IMR-90 (cell line): ENCODE results near the gene AGAP2. TPM values are rescaled to one million over a fixed set of nuclear protein-coding genes. Genes with fewer than 3 reads are reported as not detected.

Experiments used
- ATAC-seq: fragments of 200-7000 bp; cut with Tn5 transposase; 2 replicates; pipeline ENCODE4 v1.9.1; 2020; ENCODE audit warnings: low read depth, mild to moderate bottlenecking, moderate library complexity
- BruUV-seq: library from RNA; stranded (reverse); fragments of 400-500 nt; replicated peaks from 2 replicates; lab custom pipeline; 2021; lab: Mats Ljungman, UMichigan
- CTCF ChIA-PET: fragments of 300-600 bp; formaldehyde crosslinking; extraction: SDS; loops from one replicate; lab custom pipeline; 2021; ENCODE audit warnings: antibody characterized with exemption; lab: Yijun Ruan, JAX
- POLR2A ChIA-PET: fragments of 300-600 bp; sonication (Branson Sonifier 250); formaldehyde crosslinking; loops from one replicate; lab custom pipeline; 2022; ENCODE audit warnings: antibody characterized with exemption; ENCODE audit not compliant: unreplicated experiment; lab: Charles Lee
- DNase-seq: peaks from one replicate; pipeline ENCODE4 v3.0.0; 2013
- H2AFZ ChIP-seq: replicated peaks from 2 replicates; pipeline ENCODE3; 2013; ENCODE audit warnings: low read length, mild to moderate bottlenecking; ENCODE audit not compliant: poor library complexity
- H2AK5ac ChIP-seq: 2 replicates; pipeline ENCODE4 v1.6.1; 2013; ENCODE audit warnings: low read depth, low read length, inconsistent platforms
- H2AK9ac ChIP-seq: replicated peaks from 2 replicates; pipeline ENCODE3; 2013; ENCODE audit warnings: mild to moderate bottlenecking, low read depth, low read length, moderate library complexity; ENCODE audit not compliant: poor library complexity
- H2BK120ac ChIP-seq: 2 replicates; pipeline ENCODE4 v1.6.1; 2013; ENCODE audit warnings: low read depth, low read length, inconsistent platforms
- H2BK15ac ChIP-seq: 3 replicates; pipeline ENCODE4 v1.6.1; 2013; ENCODE audit warnings: low read depth, low read length, inconsistent platforms
- H2BK20ac ChIP-seq: 2 replicates; pipeline ENCODE4 v1.6.1; 2013; ENCODE audit warnings: low read depth, mild to moderate bottlenecking, inconsistent platforms, low read length, moderate library complexity
- H2BK5ac ChIP-seq: 2 replicates; pipeline ENCODE4 v1.6.1; 2013; ENCODE audit warnings: mild to moderate bottlenecking, low read depth, low read length, inconsistent platforms; ENCODE audit not compliant: poor library complexity, severe bottlenecking
- H3K14ac ChIP-seq: replicated peaks from 2 replicates; pipeline ENCODE4 v1.6.1; 2013; ENCODE audit warnings: low read depth, low read length, inconsistent platforms
- H3K18ac ChIP-seq: 2 replicates; pipeline ENCODE4 v1.6.1; 2013; ENCODE audit warnings: low read depth, low read length, control low read depth
- H3K23ac ChIP-seq: 2 replicates; pipeline ENCODE4 v1.6.1; 2013; ENCODE audit warnings: low read depth, low read length, inconsistent platforms
- H3K27ac ChIP-seq: 2 replicates; pipeline ENCODE4 v1.5.1; 2013; ENCODE audit warnings: mild to moderate bottlenecking, control low read depth, low read length; ENCODE audit not compliant: insufficient read depth
- H3K27me3 ChIP-seq: 2 replicates; pipeline ENCODE4 v1.6.1; 2013; ENCODE audit warnings: low read length; ENCODE audit not compliant: control insufficient read depth, insufficient read depth
- H3K36me3 ChIP-seq: 2 replicates; pipeline ENCODE4 v1.6.1; 2013; ENCODE audit warnings: low read length, mixed read lengths; ENCODE audit not compliant: control insufficient read depth, insufficient read depth
- H3K4ac ChIP-seq: 2 replicates; pipeline ENCODE4 v1.6.1; 2013; ENCODE audit warnings: low read depth, low read length, inconsistent platforms
- H3K4me1 ChIP-seq: 2 replicates; pipeline ENCODE4 v1.6.1; 2013; ENCODE audit warnings: low read length, mixed read lengths; ENCODE audit not compliant: control insufficient read depth, insufficient read depth
- H3K4me2 ChIP-seq: 2 replicates; pipeline ENCODE4 v1.6.1; 2013; ENCODE audit warnings: low read depth, mild to moderate bottlenecking, control low read depth, low read length, moderate library complexity
- H3K4me3 ChIP-seq: 2 replicates; pipeline ENCODE4 v1.5.1; 2013; ENCODE audit warnings: low read depth, mild to moderate bottlenecking, control low read depth, low read length, moderate library complexity; ENCODE audit not compliant: insufficient read depth
- H3K56ac ChIP-seq: 2 replicates; pipeline ENCODE4 v1.6.1; 2013; ENCODE audit warnings: low read length, inconsistent platforms; ENCODE audit not compliant: insufficient read depth; ENCODE audit errors: extremely low read depth
- H3K79me1 ChIP-seq, 2 experiments: 2 replicates each; pipeline ENCODE4 v1.6.1; 2013; ENCODE audit warnings: low read length in 2 of 2, inconsistent platforms in 1 of 2, low read depth in 1 of 2
- H3K9ac ChIP-seq: 2 replicates; pipeline ENCODE4 v1.6.1; 2013; ENCODE audit warnings: low read depth, low read length, control low read depth
- H3K9me1 ChIP-seq: 2 replicates; pipeline ENCODE4 v1.6.1; 2013; ENCODE audit warnings: low read length, inconsistent platforms; ENCODE audit not compliant: insufficient read depth
- H3K9me3 ChIP-seq: 2 replicates; pipeline ENCODE4 v1.6.1; 2013; ENCODE audit warnings: low read length; ENCODE audit not compliant: control insufficient read depth, insufficient read depth
- H4K20me1 ChIP-seq: 2 replicates; pipeline ENCODE4 v1.6.1; 2013; ENCODE audit warnings: low read length, inconsistent platforms; ENCODE audit not compliant: insufficient read depth
- H4K5ac ChIP-seq: 2 replicates; pipeline ENCODE4 v1.6.1; 2013; ENCODE audit warnings: mild to moderate bottlenecking, low read depth, low read length, control low read depth
- H4K8ac ChIP-seq, 2 experiments: 2 replicates each; pipeline ENCODE4 v1.6.1; 2013; ENCODE audit warnings: low read depth in 2 of 2, low read length in 2 of 2, control low read depth in 1 of 2, inconsistent platforms in 1 of 2
- H4K91ac ChIP-seq: 2 replicates; pipeline ENCODE4 v1.6.1; 2013; ENCODE audit warnings: low read depth, low read length, inconsistent platforms; ENCODE audit not compliant: insufficient read depth
- BHLHE40 ChIP-seq: fragments of 150-350 bp; IDR thresholded peaks from 2 replicates; pipeline ENCODE4 v1.6.1; 2016; ENCODE audit warnings: mild to moderate bottlenecking, low read depth, low read length
- CEBPB ChIP-seq: IDR thresholded peaks from 2 replicates; pipeline ENCODE4 v1.6.1; 2012; ENCODE audit warnings: low read depth, low read length, improper control_type of control experiment
- CHD1 ChIP-seq: IDR thresholded peaks from 2 replicates; pipeline ENCODE4 v1.6.1; 2012; ENCODE audit warnings: low read depth, low read length, improper control_type of control experiment
- FOS ChIP-seq: fragments of 150-350 bp; IDR thresholded peaks from 2 replicates; pipeline ENCODE4 v1.6.1; 2016; ENCODE audit warnings: low read depth, low read length
- MAZ ChIP-seq: IDR thresholded peaks from 2 replicates; pipeline ENCODE4 v1.6.1; 2012; ENCODE audit warnings: low read depth, mild to moderate bottlenecking, low read length, improper control_type of control experiment, moderate library complexity, borderline replicate concordance
- MXI1 ChIP-seq: IDR thresholded peaks from 2 replicates; pipeline ENCODE4 v1.6.1; 2012; ENCODE audit warnings: low read depth, mild to moderate bottlenecking, low read length, moderate library complexity, borderline replicate concordance
- POLR2A ChIP-seq: IDR thresholded peaks from 2 replicates; pipeline ENCODE4 v1.6.1; 2012; ENCODE audit warnings: mild to moderate bottlenecking, low read depth, low read length
- RAD21 ChIP-seq: IDR thresholded peaks from 2 replicates; pipeline ENCODE4 v1.6.1; 2012; ENCODE audit warnings: low read length, improper control_type of control experiment
- RCOR1 ChIP-seq: IDR thresholded peaks from 2 replicates; pipeline ENCODE4 v1.6.1; 2012; ENCODE audit warnings: mild to moderate bottlenecking, low read length, improper control_type of control experiment; ENCODE audit not compliant: insufficient replicate concordance
- RFX5 ChIP-seq: IDR thresholded peaks from 2 replicates; pipeline ENCODE4 v1.8.0; 2012; ENCODE audit warnings: low read depth, mild to moderate bottlenecking, low read length, moderate library complexity
- SMC3 ChIP-seq: fragments of 150-350 bp; IDR thresholded peaks from 2 replicates; pipeline ENCODE4 v1.6.1; 2016; ENCODE audit warnings: low read depth, mild to moderate bottlenecking, antibody characterized with exemption, low read length, moderate library complexity
- whole genome bisulfite sequencing, 2 experiments: methylation state at CpG; one replicate each; pipeline versions ENCODE4 v1.1.5 to v1.1.7; 2013; ENCODE audit warnings: missing lambda C conversion rate in 2 of 2; ENCODE audit not compliant: insufficient read length in 1 of 2; ENCODE audit errors: extremely low coverage in 2 of 2; 5-methylcytosine and 5-hydroxymethylcytosine counted together
- dilution Hi-C: fragments of 300-500 bp; cut with HindIII; formaldehyde crosslinking; loops from one replicate; pipeline ENCODE4 v1.14.3; 2018; ENCODE audit warnings: low sequenced_read_pairs; ENCODE audit not compliant: unreplicated experiment
- in situ Hi-C: fragments of 300-500 bp; cut with MboI; formaldehyde crosslinking; loops from 3 replicates; pipeline ENCODE4 v1.14.3; 2019; ENCODE audit warnings: low sequenced_read_pairs, inconsistent platforms, mixed read lengths
- intact Hi-C: fragments of 100-400 bp; cut with micrococcal nuclease; formaldehyde crosslinking; loops from 2 replicates; pipeline ENCODE4 v1.10.0; 2022
- polyA plus RNA-seq, 3 experiments: library from polyadenylated mRNA; depleted of rRNA; stranded (reverse); fragments of >200 nt; gene quantifications; 2 replicates each; pipeline ENCODE4 v1.2.3, GENCODE V29; 2012; ENCODE audit warnings: low replicate concordance in 1 of 3
- total RNA-seq: library from RNA; depleted of rRNA; stranded (reverse); fragments of >200 nt; gene quantifications from 2 replicates; pipeline ENCODE4 v1.2.3, GENCODE V29; 2012
- TF ChIP-seq, protein P1 (sequence below): conservative IDR thresholded peaks from 2 replicates; pipeline ENCODE4 v1.5.1; 2012; ENCODE audit warnings: mild to moderate bottlenecking, low read depth, low read length, improper control_type of control experiment
- TF ChIP-seq, protein P2 (sequence below): fragments of 150-350 bp; IDR thresholded peaks from 2 replicates; pipeline ENCODE4 v1.6.1; 2017; ENCODE audit warnings: mild to moderate bottlenecking, antibody characterized with exemption, low read length, low read depth
- TF ChIP-seq, protein P3 (sequence below): fragments of 150-350 bp; IDR thresholded peaks from 2 replicates; pipeline ENCODE4 v1.6.1; 2016; ENCODE audit warnings: low read depth, mild to moderate bottlenecking, low read length, moderate library complexity, borderline replicate concordance

AGAP2 gene
- total and polyA plus RNA-seq, 2 of the 4 experiments (the other 2 are of a cell fraction), result 0.03 to 0.18 TPM

DNA sequence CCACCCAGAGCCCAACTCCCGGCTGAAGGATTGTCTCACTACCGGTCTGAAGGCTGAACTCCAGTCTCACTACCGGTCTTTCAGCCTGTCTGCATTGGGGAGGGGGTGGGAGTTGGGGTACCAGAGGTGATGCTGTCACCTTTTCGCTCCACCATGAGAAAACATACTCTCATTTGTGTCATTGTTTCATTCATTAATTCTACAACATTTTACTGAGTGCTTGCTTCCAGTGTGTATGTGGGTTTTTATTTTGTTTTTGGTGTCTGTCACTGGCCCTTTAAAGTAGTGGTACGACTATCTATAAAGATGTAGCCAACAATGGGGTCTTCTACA lies 14.1 kb upstream of the AGAP2 start:
- peak overlapping the region; percentile 58 for H2BK20ac ChIP-seq
- H3K4me3 ChIP-seq, result peak overlapping the region; percentile 25; the same call in 1 of the 2 replicates
- no peak overlapping the region; the same call in 1 of the 2 replicates for H3K9ac ChIP-seq
- no peak for DNase-seq
- H3K27ac ChIP-seq, result no peak overlapping the region
- peaks cover 10% of the 10 kb centered on the region for H3K27me3 ChIP-seq
- peak overlapping the region; percentile 48 for H3K4ac ChIP-seq
- H3K23ac ChIP-seq, result peak overlapping the region; percentile 29; the same call in 1 of the 2 replicates
- peaks cover 7% of the 10 kb centered on the region for H3K4me1 ChIP-seq
- H3K18ac ChIP-seq, result no peak overlapping the region
- H4K5ac ChIP-seq, result peak overlapping the region; percentile 53; the same call in 1 of the 2 replicates
- H2AK9ac ChIP-seq, result peak overlapping the region; percentile 96
- H3K79me1 ChIP-seq, result peaks cover 16 to 41% of the 10 kb centered on the region in 2 experiments; a peak in 3 of 4 replicates
- ATAC-seq, result no peak
- peaks cover 7% of the 10 kb centered on the region; the same call in 1 of the 2 replicates for H4K20me1 ChIP-seq
- no TSS peak for BruUV-seq
- intact Hi-C loops (loop anchor here (1.0 kb wide), 1 partner anchor 30 kb away; the partner anchor contains the start of gene TSFM), in situ Hi-C loops (no loop called here), dilution Hi-C loops (no loop called here)
- H4K8ac ChIP-seq, result peak overlapping the region; percentile 26 to 96; a peak in 2 of 4 replicates
- H2BK5ac ChIP-seq, result peak overlapping the region; percentile 22
- POLR2A ChIA-PET, result no interaction called here
- H2BK15ac ChIP-seq, result no peak overlapping the region
- peak overlapping the region; percentile 88 for H3K4me2 ChIP-seq
- H2AK5ac ChIP-seq, result peak overlapping the region; percentile 73; the same call in 1 of the 2 replicates
- TF ChIP-seq RCOR1, result no peak
- TF ChIP-seq BHLHE40, result no peak
- no peak for TF ChIP-seq MXI1
- no peak for TF ChIP-seq FOS
- TF ChIP-seq SMC3, result no peak
- TF ChIP-seq RAD21, result no peak
- TF ChIP-seq, protein P1, sequence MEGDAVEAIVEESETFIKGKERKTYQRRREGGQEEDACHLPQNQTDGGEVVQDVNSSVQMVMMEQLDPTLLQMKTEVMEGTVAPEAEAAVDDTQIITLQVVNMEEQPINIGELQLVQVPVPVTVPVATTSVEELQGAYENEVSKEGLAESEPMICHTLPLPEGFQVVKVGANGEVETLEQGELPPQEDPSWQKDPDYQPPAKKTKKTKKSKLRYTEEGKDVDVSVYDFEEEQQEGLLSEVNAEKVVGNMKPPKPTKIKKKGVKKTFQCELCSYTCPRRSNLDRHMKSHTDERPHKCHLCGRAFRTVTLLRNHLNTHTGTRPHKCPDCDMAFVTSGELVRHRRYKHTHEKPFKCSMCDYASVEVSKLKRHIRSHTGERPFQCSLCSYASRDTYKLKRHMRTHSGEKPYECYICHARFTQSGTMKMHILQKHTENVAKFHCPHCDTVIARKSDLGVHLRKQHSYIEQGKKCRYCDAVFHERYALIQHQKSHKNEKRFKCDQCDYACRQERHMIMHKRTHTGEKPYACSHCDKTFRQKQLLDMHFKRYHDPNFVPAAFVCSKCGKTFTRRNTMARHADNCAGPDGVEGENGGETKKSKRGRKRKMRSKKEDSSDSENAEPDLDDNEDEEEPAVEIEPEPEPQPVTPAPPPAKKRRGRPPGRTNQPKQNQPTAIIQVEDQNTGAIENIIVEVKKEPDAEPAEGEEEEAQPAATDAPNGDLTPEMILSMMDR, result no peak
- no peak for TF ChIP-seq CEBPB
- TF ChIP-seq CHD1, result no peak
- no peak for TF ChIP-seq RFX5
- TF ChIP-seq POLR2A, result no peak
- TF ChIP-seq, protein P2, sequence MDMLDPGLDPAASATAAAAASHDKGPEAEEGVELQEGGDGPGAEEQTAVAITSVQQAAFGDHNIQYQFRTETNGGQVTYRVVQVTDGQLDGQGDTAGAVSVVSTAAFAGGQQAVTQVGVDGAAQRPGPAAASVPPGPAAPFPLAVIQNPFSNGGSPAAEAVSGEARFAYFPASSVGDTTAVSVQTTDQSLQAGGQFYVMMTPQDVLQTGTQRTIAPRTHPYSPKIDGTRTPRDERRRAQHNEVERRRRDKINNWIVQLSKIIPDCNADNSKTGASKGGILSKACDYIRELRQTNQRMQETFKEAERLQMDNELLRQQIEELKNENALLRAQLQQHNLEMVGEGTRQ, result no peak
- no peak for TF ChIP-seq MAZ
- TF ChIP-seq, protein P3, sequence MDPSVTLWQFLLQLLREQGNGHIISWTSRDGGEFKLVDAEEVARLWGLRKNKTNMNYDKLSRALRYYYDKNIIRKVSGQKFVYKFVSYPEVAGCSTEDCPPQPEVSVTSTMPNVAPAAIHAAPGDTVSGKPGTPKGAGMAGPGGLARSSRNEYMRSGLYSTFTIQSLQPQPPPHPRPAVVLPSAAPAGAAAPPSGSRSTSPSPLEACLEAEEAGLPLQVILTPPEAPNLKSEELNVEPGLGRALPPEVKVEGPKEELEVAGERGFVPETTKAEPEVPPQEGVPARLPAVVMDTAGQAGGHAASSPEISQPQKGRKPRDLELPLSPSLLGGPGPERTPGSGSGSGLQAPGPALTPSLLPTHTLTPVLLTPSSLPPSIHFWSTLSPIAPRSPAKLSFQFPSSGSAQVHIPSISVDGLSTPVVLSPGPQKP, result no peak
- peak overlapping the region; percentile 52; the same call in 1 of the 2 replicates for H2BK120ac ChIP-seq
- H3K56ac ChIP-seq, result no peak overlapping the region
- H3K36me3 ChIP-seq, result peaks cover 18% of the 10 kb centered on the region
- peaks cover 15% of the 10 kb centered on the region for H3K9me1 ChIP-seq
- peak overlapping the region; percentile 91 for H2AFZ ChIP-seq
- H3K14ac ChIP-seq, result peak overlapping the region; percentile 27
- WGBS, 2 experiments, result no CpG with 5 or more reads among the region's 5 CpGs
- CTCF ChIA-PET, result no interaction called here
- H3K9me3 ChIP-seq, result no peaks in the 10 kb centered on the region
- H4K91ac ChIP-seq, result peak overlapping the region; percentile 12; the same call in 1 of the 2 replicates
